Esophagus muscularis mucosa (tissue), 3 donors: ENCODE results near the gene NR0B2.

Source experiments
- POLR2AphosphoS5 ChIP-seq, 2 donors: sonication (generic); formaldehyde crosslinking; IDR thresholded peaks; one replicate each; pipeline ENCODE4 v1.6.1; 2017; ENCODE audit warnings: antibody characterized with exemption in 2 of 2
- TF ChIP-seq, protein P1 (sequence below), 3 experiments: fragments of 200-600 bp in 2 of 3; fragments of 450-650 bp in 1 of 3; sonication (generic) in 2 of 3; IDR thresholded peaks; one replicate each; pipeline ENCODE4 v1.5.1; 2017 to 2019; ENCODE audit warnings: antibody characterized with exemption in 3 of 3, mild to moderate bottlenecking in 2 of 3, moderate library complexity in 1 of 3

DNA sequence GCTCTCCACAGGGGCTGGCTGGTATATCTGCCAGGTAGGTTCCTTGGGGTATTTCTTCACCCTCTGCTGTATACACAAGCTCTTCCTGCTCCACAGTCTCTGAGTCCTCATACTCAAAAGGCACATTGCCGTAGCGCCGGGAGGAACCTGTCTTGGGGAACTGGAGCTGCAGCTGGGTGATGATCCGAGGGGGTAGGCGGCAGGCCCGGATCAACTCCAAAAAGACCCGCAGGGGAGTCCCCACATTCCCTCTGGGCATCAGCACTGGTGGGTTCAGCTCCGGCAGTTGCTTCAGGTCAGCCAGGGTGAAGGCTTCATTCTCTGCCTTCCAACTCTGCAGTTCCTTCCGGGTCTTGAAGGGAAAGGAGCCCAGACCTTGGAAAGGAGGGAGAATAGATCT lies 16.4 kb downstream of the NR0B2 start:
- TF ChIP-seq, protein P1, sequence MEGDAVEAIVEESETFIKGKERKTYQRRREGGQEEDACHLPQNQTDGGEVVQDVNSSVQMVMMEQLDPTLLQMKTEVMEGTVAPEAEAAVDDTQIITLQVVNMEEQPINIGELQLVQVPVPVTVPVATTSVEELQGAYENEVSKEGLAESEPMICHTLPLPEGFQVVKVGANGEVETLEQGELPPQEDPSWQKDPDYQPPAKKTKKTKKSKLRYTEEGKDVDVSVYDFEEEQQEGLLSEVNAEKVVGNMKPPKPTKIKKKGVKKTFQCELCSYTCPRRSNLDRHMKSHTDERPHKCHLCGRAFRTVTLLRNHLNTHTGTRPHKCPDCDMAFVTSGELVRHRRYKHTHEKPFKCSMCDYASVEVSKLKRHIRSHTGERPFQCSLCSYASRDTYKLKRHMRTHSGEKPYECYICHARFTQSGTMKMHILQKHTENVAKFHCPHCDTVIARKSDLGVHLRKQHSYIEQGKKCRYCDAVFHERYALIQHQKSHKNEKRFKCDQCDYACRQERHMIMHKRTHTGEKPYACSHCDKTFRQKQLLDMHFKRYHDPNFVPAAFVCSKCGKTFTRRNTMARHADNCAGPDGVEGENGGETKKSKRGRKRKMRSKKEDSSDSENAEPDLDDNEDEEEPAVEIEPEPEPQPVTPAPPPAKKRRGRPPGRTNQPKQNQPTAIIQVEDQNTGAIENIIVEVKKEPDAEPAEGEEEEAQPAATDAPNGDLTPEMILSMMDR (IDR thresholded peaks at IDR 0.05): no peak
- no peak for TF ChIP-seq POLR2AphosphoS5 (IDR thresholded peaks at IDR 0.05)
